ENCODE data around the gene KRTAP9-7.

DNA sequence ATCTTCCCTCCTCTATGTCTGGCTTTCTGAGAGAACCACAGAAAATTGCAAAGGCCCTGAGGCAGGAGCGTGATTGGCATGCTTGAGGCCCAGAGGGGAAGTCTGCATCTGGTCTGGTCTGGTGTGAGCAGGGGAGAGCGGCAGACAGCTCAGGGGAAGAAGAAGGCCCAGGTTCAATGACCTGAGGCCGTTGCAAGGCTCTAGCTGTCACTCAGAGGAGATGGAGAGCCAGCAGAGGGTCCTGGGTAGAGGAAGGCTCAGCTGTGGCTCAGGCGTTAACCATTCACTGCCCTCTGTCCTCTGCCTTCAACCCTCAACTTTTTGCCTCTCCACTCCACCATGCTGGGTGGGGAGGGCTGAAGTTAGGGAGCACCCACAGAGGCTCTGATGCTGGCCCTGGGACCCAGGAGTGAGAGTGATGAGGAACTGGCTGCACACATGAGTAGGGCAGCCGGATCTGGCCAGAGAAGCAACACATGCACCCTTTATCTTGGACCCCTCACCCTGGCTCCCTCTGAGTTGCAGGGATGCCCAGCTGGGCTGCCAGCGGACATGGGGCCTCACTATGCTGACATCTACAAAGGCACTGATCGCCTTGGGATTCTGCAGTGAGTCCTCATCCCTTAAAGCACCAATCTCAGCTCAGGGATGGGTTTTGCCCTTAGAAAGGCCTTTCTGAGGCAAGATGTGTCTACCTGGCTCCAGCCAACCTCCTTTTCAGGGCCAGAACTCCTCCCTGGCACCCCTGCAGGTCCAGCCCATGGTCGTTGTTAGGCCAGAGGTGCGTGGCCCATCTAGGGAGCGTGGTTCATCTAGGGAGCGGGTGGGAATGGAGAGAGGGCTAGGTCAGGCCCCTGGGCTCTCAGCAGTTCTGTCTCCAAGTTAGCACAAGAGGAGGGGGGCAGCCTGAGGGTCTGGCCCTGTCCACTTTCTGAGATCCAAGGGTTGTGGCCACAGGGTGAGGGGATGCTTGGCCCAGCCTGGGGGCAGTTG, 47.7 kb downstream of the KRTAP9-7 start:
- TF ChIP-seq CTCF (conservative IDR thresholded peaks at IDR 0.05) (no peak), EZH2 (IDR thresholded peaks at IDR 0.05; ENCODE audit: low read depth) (no peak)

All from PC-9 (cell line).